ENCODE results near the gene RAI2. TPM values are rescaled to one million over a fixed set of nuclear protein-coding genes. Genes with fewer than 3 reads are reported as not detected.

Gene RAI2
- total RNA-seq, 1 experiment from 2014 or later = 0.77 TPM

DNA sequence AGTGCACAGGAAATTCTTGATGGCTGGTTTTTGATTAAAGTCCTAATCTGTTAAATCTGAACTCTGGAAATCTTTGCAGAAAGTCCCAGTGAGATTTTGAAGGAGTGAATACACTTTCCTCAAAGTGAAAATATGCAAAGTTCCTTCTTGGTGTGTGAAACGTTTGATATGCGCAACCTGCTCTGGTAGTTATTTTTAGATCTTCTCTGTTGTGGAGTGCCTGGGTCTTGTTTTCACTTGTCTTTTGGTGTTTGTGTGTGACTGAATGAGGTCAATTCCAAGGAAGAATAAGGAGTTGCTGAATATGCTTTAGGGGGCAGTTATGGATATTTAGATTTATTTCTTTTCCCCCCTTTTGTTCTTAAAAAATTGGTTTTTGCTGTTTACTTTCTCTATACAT is 82.1 kb downstream of the RAI2 start (continued):
- TF ChIP-seq, protein P1, sequence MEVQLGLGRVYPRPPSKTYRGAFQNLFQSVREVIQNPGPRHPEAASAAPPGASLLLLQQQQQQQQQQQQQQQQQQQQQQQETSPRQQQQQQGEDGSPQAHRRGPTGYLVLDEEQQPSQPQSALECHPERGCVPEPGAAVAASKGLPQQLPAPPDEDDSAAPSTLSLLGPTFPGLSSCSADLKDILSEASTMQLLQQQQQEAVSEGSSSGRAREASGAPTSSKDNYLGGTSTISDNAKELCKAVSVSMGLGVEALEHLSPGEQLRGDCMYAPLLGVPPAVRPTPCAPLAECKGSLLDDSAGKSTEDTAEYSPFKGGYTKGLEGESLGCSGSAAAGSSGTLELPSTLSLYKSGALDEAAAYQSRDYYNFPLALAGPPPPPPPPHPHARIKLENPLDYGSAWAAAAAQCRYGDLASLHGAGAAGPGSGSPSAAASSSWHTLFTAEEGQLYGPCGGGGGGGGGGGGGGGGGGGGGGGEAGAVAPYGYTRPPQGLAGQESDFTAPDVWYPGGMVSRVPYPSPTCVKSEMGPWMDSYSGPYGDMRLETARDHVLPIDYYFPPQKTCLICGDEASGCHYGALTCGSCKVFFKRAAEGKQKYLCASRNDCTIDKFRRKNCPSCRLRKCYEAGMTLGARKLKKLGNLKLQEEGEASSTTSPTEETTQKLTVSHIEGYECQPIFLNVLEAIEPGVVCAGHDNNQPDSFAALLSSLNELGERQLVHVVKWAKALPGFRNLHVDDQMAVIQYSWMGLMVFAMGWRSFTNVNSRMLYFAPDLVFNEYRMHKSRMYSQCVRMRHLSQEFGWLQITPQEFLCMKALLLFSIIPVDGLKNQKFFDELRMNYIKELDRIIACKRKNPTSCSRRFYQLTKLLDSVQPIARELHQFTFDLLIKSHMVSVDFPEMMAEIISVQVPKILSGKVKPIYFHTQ (CRISPR knock-in tag; IDR thresholded peaks at IDR 0.05) = no peak
- TF ChIP-seq RELA (CRISPR knock-in tag; IDR thresholded peaks at IDR 0.05; ENCODE audit: borderline replicate concordance) = no peak
- TF ChIP-seq, protein P2, sequence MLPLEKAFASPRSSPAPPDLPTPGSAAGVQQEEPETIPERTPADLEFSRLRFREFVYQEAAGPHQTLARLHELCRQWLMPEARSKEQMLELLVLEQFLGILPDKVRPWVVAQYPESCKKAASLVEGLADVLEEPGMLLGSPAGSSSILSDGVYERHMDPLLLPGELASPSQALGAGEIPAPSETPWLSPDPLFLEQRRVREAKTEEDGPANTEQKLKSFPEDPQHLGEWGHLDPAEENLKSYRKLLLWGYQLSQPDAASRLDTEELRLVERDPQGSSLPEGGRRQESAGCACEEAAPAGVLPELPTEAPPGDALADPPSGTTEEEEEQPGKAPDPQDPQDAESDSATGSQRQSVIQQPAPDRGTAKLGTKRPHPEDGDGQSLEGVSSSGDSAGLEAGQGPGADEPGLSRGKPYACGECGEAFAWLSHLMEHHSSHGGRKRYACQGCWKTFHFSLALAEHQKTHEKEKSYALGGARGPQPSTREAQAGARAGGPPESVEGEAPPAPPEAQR (CRISPR knock-in tag; IDR thresholded peaks at IDR 0.05) = no peak
- no peak for TF ChIP-seq FOXP1 (CRISPR knock-in tag; IDR thresholded peaks at IDR 0.05; ENCODE audit: borderline replicate concordance)
- TF ChIP-seq NR2C2 (CRISPR knock-in tag; IDR thresholded peaks at IDR 0.05) = no peak
- TF ChIP-seq, protein P3, sequence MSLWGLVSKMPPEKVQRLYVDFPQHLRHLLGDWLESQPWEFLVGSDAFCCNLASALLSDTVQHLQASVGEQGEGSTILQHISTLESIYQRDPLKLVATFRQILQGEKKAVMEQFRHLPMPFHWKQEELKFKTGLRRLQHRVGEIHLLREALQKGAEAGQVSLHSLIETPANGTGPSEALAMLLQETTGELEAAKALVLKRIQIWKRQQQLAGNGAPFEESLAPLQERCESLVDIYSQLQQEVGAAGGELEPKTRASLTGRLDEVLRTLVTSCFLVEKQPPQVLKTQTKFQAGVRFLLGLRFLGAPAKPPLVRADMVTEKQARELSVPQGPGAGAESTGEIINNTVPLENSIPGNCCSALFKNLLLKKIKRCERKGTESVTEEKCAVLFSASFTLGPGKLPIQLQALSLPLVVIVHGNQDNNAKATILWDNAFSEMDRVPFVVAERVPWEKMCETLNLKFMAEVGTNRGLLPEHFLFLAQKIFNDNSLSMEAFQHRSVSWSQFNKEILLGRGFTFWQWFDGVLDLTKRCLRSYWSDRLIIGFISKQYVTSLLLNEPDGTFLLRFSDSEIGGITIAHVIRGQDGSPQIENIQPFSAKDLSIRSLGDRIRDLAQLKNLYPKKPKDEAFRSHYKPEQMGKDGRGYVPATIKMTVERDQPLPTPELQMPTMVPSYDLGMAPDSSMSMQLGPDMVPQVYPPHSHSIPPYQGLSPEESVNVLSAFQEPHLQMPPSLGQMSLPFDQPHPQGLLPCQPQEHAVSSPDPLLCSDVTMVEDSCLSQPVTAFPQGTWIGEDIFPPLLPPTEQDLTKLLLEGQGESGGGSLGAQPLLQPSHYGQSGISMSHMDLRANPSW (CRISPR knock-in tag; conservative IDR thresholded peaks at IDR 0.05; ENCODE audit: low read depth) = no peak
- TF ChIP-seq CREM (CRISPR knock-in tag; IDR thresholded peaks at IDR 0.05) = no peak

DNA sequence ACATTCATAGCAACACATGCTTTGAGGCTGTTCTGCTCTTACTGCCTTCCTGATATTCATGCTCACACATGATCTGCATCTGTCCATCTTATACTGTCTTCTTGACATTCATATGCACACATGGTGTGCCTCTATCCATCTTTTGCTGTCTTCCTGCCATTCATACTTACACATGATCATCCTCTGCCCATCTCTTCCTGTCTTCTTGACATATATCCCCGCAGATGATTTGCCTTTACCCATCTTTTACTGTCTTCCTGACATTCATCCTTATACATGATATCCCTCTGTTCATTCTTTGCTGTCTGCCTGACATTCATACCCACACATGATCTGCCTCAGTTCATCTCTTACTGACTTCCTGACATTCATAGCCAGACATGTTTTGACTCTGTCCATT is 87.0 kb downstream of the RAI2 start:
- H3K9me3 Mint-ChIP-seq = no peaks in the 10 kb centered on the region; the same call in 1 of the 2 replicates
- peaks cover 4% of the 10 kb centered on the region for H3K4me1 Mint-ChIP-seq

DNA sequence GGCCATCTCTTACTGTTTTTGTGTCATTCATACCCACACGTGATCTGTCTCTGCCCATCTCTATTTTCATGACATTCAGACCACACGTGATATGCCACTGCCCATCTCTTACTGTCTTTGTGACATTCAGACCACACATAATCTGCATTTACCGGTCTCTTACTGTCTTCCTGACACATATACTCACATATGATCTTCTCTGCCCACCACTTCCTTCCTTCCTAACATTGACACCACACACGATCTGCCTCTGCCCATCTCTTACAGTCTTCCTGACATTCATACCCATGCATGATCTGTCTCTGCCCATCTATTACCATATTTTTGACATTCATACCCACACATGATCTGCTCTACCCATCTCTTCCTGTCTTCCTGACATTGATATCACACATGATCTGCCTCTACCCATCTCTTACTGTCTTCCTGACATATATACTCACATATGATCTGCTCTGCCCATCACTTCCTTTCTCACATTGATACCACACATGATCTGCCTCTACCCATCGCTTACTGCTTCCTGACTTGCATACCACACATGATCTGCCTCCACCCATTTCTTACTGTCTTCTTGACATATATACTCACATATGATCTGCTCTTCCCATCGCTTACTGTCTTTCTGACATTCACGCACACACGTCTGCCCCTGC is 87.7 kb downstream of the RAI2 start:
- H3K27ac Mint-ChIP-seq = no peak overlapping the region
- no peak overlapping the region for H3K4me3 Mint-ChIP-seq
- H3K4me1 Mint-ChIP-seq = no peaks in the 10 kb centered on the region
- DNase-seq (ENCODE audit: low spot score) (no peak), ATAC-seq (no peak)
- POLR2A ChIA-PET = no interaction called here
- no peaks in the 10 kb centered on the region; the same call in 1 of the 2 replicates for H3K9me3 Mint-ChIP-seq
- H3K27me3 Mint-ChIP-seq (ENCODE audit: low read depth) = no peaks in the 10 kb centered on the region
- H3K36me3 Mint-ChIP-seq = no peaks in the 10 kb centered on the region
- CTCF ChIA-PET = no interaction called here
- TF ChIP-seq SOX15 (CRISPR knock-in tag; IDR thresholded peaks at IDR 0.05) (no peak), FOXP1 (CRISPR knock-in tag; IDR thresholded peaks at IDR 0.05; ENCODE audit: borderline replicate concordance) (no peak), ZNF396 (CRISPR knock-in tag; IDR thresholded peaks at IDR 0.05; ENCODE audit: borderline replicate concordance) (no peak)
- TF ChIP-seq, protein P4, sequence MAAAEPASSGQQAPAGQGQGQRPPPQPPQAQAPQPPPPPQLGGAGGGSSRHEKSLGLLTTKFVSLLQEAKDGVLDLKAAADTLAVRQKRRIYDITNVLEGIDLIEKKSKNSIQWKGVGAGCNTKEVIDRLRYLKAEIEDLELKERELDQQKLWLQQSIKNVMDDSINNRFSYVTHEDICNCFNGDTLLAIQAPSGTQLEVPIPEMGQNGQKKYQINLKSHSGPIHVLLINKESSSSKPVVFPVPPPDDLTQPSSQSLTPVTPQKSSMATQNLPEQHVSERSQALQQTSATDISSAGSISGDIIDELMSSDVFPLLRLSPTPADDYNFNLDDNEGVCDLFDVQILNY (CRISPR knock-in tag; IDR thresholded peaks at IDR 0.05) = no peak
- TF ChIP-seq, protein P5, sequence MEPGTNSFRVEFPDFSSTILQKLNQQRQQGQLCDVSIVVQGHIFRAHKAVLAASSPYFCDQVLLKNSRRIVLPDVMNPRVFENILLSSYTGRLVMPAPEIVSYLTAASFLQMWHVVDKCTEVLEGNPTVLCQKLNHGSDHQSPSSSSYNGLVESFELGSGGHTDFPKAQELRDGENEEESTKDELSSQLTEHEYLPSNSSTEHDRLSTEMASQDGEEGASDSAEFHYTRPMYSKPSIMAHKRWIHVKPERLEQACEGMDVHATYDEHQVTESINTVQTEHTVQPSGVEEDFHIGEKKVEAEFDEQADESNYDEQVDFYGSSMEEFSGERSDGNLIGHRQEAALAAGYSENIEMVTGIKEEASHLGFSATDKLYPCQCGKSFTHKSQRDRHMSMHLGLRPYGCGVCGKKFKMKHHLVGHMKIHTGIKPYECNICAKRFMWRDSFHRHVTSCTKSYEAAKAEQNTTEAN (CRISPR knock-in tag; IDR thresholded peaks at IDR 0.05) = no peak
- TF ChIP-seq, protein P6, sequence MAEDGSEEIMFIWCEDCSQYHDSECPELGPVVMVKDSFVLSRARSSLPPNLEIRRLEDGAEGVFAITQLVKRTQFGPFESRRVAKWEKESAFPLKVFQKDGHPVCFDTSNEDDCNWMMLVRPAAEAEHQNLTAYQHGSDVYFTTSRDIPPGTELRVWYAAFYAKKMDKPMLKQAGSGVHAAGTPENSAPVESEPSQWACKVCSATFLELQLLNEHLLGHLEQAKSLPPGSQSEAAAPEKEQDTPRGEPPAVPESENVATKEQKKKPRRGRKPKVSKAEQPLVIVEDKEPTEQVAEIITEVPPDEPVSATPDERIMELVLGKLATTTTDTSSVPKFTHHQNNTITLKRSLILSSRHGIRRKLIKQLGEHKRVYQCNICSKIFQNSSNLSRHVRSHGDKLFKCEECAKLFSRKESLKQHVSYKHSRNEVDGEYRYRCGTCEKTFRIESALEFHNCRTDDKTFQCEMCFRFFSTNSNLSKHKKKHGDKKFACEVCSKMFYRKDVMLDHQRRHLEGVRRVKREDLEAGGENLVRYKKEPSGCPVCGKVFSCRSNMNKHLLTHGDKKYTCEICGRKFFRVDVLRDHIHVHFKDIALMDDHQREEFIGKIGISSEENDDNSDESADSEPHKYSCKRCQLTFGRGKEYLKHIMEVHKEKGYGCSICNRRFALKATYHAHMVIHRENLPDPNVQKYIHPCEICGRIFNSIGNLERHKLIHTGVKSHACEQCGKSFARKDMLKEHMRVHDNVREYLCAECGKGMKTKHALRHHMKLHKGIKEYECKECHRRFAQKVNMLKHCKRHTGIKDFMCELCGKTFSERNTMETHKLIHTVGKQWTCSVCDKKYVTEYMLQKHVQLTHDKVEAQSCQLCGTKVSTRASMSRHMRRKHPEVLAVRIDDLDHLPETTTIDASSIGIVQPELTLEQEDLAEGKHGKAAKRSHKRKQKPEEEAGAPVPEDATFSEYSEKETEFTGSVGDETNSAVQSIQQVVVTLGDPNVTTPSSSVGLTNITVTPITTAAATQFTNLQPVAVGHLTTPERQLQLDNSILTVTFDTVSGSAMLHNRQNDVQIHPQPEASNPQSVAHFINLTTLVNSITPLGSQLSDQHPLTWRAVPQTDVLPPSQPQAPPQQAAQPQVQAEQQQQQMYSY (CRISPR knock-in tag; IDR thresholded peaks at IDR 0.05) = no peak

More for the DNA sequence above, 87.0 kb downstream of the RAI2 start:
- ATAC-seq = no peak
- H3K27ac Mint-ChIP-seq = no peak overlapping the region
- no peak overlapping the region for H3K4me3 Mint-ChIP-seq
- DNase-seq (ENCODE audit: low spot score) = no peak
- ChIA-PET CTCF (no interaction called here), POLR2A (no interaction called here)
- H3K36me3 Mint-ChIP-seq = no peaks in the 10 kb centered on the region
- TF ChIP-seq, protein P3 (CRISPR knock-in tag; conservative IDR thresholded peaks at IDR 0.05; ENCODE audit: low read depth) = no peak
- TF ChIP-seq KAT7 (CRISPR knock-in tag; IDR thresholded peaks at IDR 0.05; ENCODE audit: borderline replicate concordance) (no peak), MXD4 (CRISPR knock-in tag; IDR thresholded peaks at IDR 0.05; ENCODE audit: borderline replicate concordance) (no peak)
- TF ChIP-seq, protein P7, sequence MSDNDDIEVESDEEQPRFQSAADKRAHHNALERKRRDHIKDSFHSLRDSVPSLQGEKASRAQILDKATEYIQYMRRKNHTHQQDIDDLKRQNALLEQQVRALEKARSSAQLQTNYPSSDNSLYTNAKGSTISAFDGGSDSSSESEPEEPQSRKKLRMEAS (CRISPR knock-in tag; IDR thresholded peaks at IDR 0.05) = no peak
- H3K27me3 Mint-ChIP-seq (ENCODE audit: low read depth) = no peaks in the 10 kb centered on the region
